HepG2 (cell line): ENCODE results near the gene CNTN4. TPM values are rescaled to one million over a fixed set of nuclear protein-coding genes. Genes with fewer than 3 reads are reported as not detected.

Source experiments
- ATAC-seq: fragments of 200-7000 bp; cut with Tn5 transposase; 3 replicates; pipeline ENCODE4 v1.9.1; 2020; ENCODE audit warnings: mild to moderate bottlenecking, moderate library complexity
- BruUV-seq: library from RNA; stranded (reverse); fragments of 400-500 nt; replicated peaks from 2 replicates; lab custom pipeline; 2021; lab: Mats Ljungman, UMichigan
- CTCF ChIA-PET: fragments of 300-600 bp; formaldehyde crosslinking; extraction: SDS; loops from one replicate; lab custom pipeline; 2021; ENCODE audit warnings: low total read pairs, inconsistent platforms, low intra/inter-chr PET ratio; lab: Yijun Ruan, JAX
- POLR2A ChIA-PET: fragments of 350-600 bp; sonication (Branson Sonifier 250); formaldehyde crosslinking; loops from one replicate; lab custom pipeline; 2020; ENCODE audit warnings: antibody characterized with exemption, inconsistent platforms; lab: Yijun Ruan, JAX
- DNase-seq: peaks from one replicate; pipeline ENCODE4 v3.0.0-alpha.2; 2015; ENCODE audit warnings: low spot score
- FAIRE-seq: peaks from 3 replicates; lab custom pipeline; 2011; peaks lifted over from hg19 to GRCh38; lab: Jason Lieb, UNC
- H2AFZ ChIP-seq: one replicate; pipeline ENCODE4 v1.6.1; 2011; ENCODE audit warnings: low read length, inconsistent platforms
- H3K27ac ChIP-seq: fragments of 300-600 bp; 3 replicates; pipeline ENCODE4 v1.8.0; 2011; ENCODE audit warnings: mixed run types, mild to moderate bottlenecking, mixed read lengths, low read length, inconsistent platforms; ENCODE audit not compliant: insufficient read depth; ENCODE audit errors: extremely low read length
- H3K27me3 ChIP-seq, 2 experiments: fragments of 200-600 bp in 1 of 2; 2 replicates in 1 of 2; 3 replicates in 1 of 2; pipeline versions ENCODE4 v1.6.0 to v1.8.0; 2011; ENCODE audit warnings: low read length in 2 of 2, mild to moderate bottlenecking in 2 of 2, moderate library complexity in 2 of 2, inconsistent platforms in 1 of 2; ENCODE audit not compliant: insufficient read depth in 2 of 2, control insufficient read depth in 1 of 2
- H3K36me3 ChIP-seq, 2 experiments: fragments of 200-600 bp in 1 of 2; replicated peaks in 1 of 2; 2 replicates in 1 of 2; 3 replicates in 1 of 2; pipeline versions ENCODE4 v1.5.1 to v1.8.0; 2011; ENCODE audit warnings: low read length in 2 of 2, inconsistent platforms in 1 of 2; ENCODE audit not compliant: insufficient read depth in 2 of 2, control insufficient read depth in 1 of 2
- H3K4me1 ChIP-seq: 2 replicates; pipeline ENCODE4 v1.5.1; 2012; ENCODE audit warnings: low read length, inconsistent platforms; ENCODE audit not compliant: insufficient read depth
- H3K4me2 ChIP-seq: 2 replicates; pipeline ENCODE4 v1.6.0; 2011; ENCODE audit warnings: low read depth, low read length, inconsistent platforms
- H3K4me3 ChIP-seq, 3 experiments: fragments of 200-600 bp in 1 of 3; sonication (generic), shearing (Covaris generic) in 1 of 3; replicated peaks in 1 of 3; 2 replicates each; pipeline ENCODE4 v1.5.1; 2011 to 2016; ENCODE audit warnings: low read length in 3 of 3, inconsistent platforms in 2 of 3, low read depth in 2 of 3, mild to moderate bottlenecking in 2 of 3, control low read depth in 1 of 3, mixed read lengths in 1 of 3; ENCODE audit not compliant: insufficient read depth in 1 of 3
- H3K79me2 ChIP-seq: one replicate; pipeline ENCODE4 v1.6.1; 2011; ENCODE audit warnings: low read length, inconsistent platforms; ENCODE audit not compliant: insufficient read depth
- H3K9ac ChIP-seq: 2 replicates; pipeline ENCODE4 v1.6.0; 2011; ENCODE audit warnings: mild to moderate bottlenecking, low read depth, low read length, inconsistent platforms; ENCODE audit not compliant: insufficient read depth
- H3K9me3 ChIP-seq: 2 replicates; pipeline ENCODE4 v1.5.1; 2012; ENCODE audit warnings: mild to moderate bottlenecking, low read length
- H4K20me1 ChIP-seq: 2 replicates; pipeline ENCODE4 v1.6.0; 2011; ENCODE audit warnings: inconsistent platforms, mild to moderate bottlenecking, low read length, moderate library complexity; ENCODE audit not compliant: insufficient read depth
- EHMT2 ChIP-seq: fragments of 200-600 bp; sonication (generic); IDR thresholded peaks from 2 replicates; pipeline ENCODE4 v1.7.0; 2017; ENCODE audit warnings: antibody characterized with exemption, low read depth, low read length, borderline replicate concordance
- MYNN ChIP-seq: sonication (generic); formaldehyde crosslinking; IDR thresholded peaks from 2 replicates; pipeline ENCODE4 v1.4.0; 2020; ENCODE audit warnings: mild to moderate bottlenecking, low read depth, missing genetic modification reagents
- RORA ChIP-seq: sonication (generic); formaldehyde crosslinking; IDR thresholded peaks from 2 replicates; pipeline ENCODE4 v1.5.0; 2020; ENCODE audit warnings: mild to moderate bottlenecking, missing genetic modification reagents, moderate library complexity
- ZBTB40 ChIP-seq, 2 experiments: fragments of 450-650 bp in 1 of 2; sonication (generic) in 1 of 2; formaldehyde crosslinking in 1 of 2; IDR thresholded peaks; 2 replicates each; pipeline versions ENCODE4 v1.6.1 to v1.8.0; 2016 to 2022; ENCODE audit warnings: antibody characterized with exemption in 1 of 2, mild to moderate bottlenecking in 1 of 2, missing genetic modification reagents in 1 of 2
- ZBTB46 ChIP-seq: sonication (generic); formaldehyde crosslinking; IDR thresholded peaks from 2 replicates; pipeline ENCODE4 v1.4.0; 2020; ENCODE audit warnings: mild to moderate bottlenecking, missing genetic modification reagents, borderline replicate concordance
- ZNF24 ChIP-seq: fragments of 450-650 bp; IDR thresholded peaks from 2 replicates; pipeline ENCODE4 v1.6.1; 2017; ENCODE audit warnings: antibody characterized with exemption, mild to moderate bottlenecking
- ZNF430 ChIP-seq: sonication (generic); formaldehyde crosslinking; IDR thresholded peaks from 2 replicates; pipeline ENCODE4 v1.9.0; 2021; ENCODE audit warnings: mild to moderate bottlenecking, missing genetic modification reagents
- ZNF850 ChIP-seq: sonication (generic); formaldehyde crosslinking; conservative IDR thresholded peaks from 2 replicates; pipeline ENCODE4 v1.9.0; 2021; ENCODE audit warnings: mild to moderate bottlenecking, missing genetic modification reagents
- WGBS: methylation state at CpG from one replicate; pipeline ENCODE4 v1.1.6; 2017; ENCODE audit warnings: low lambda C conversion rate; 5-methylcytosine and 5-hydroxymethylcytosine counted together
- in situ Hi-C: cut with HindIII; loops from 2 replicates; pipeline ENCODE4 v1.10.0; 2017; ENCODE audit warnings: low pct_unique_long_range_greater_than_20kb; ENCODE audit not compliant: extremely low pct_ligation_motif_present
- intact Hi-C: fragments of 100-400 bp; cut with micrococcal nuclease; formaldehyde crosslinking; loops from one replicate; pipeline ENCODE4 v1.10.0; 2022; ENCODE audit not compliant: unreplicated experiment
- polyA plus RNA-seq, 8 experiments: library from polyadenylated mRNA; depleted of rRNA in 3 of 8; stranded (reverse) in 7 of 8; unstranded in 1 of 8; fragments of >200 nt; fragmentation: Illumina TruSeq in 4 of 8; extraction: Trizol in 4 of 8; gene quantifications; 2 replicates each; pipeline versions ENCODE4 v1.2.1 to v1.2.3, GENCODE V29; 2011 to 2016; ENCODE audit warnings: low read depth in 4 of 8, missing spikeins in 1 of 8, mixed read lengths in 1 of 8; ENCODE audit not compliant: insufficient read depth in 1 of 8
- total RNA-seq, 5 experiments: library from RNA; depleted of rRNA; stranded (reverse); fragments of >200 nt; fragmentation: Illumina TruSeq; extraction: Trizol; gene quantifications; 2 replicates each; pipeline ENCODE4 v1.2.3, GENCODE V29; 2016; ENCODE audit warnings: low read depth in 1 of 5

CNTN4 gene
- total and polyA plus RNA-seq, 2 of the 13 experiments (the other 11 are each of a cell fraction or from before 2014, with no cell fraction given): 0.01 to 0.13 TPM

- no TSS peak for BruUV-seq
- H3K9me3 ChIP-seq: no peaks in the 10 kb centered on the region
- ChIA-PET POLR2A (no interaction called here), CTCF (no interaction called here)
- FAIRE-seq: no peak
- H3K4me2 ChIP-seq: no peak overlapping the region
- H3K36me3 ChIP-seq: no peaks in the 10 kb centered on the region
- H3K27ac ChIP-seq: no peak overlapping the region
- no peak overlapping the region for H3K9ac ChIP-seq
- DNase-seq: no peak
- ATAC-seq: no peak
- H2AFZ ChIP-seq: no peak overlapping the region
- in situ Hi-C loops (no loop called here), intact Hi-C loops (no loop called here)
- no peaks in the 10 kb centered on the region for H3K79me2 ChIP-seq
- WGBS: 4% methylated on average over 4 of the region's 4 CpGs
- no peaks in the 10 kb centered on the region for H3K4me1 ChIP-seq
- no peak overlapping the region for H3K4me3 ChIP-seq
- H3K27me3 ChIP-seq: no peaks in the 10 kb centered on the region
- H4K20me1 ChIP-seq: no peaks in the 10 kb centered on the region
- TF ChIP-seq RORA (no peak), ZNF430 (CRISPR knock-in tag) (no peak), MYNN (no peak), ZNF850 (CRISPR knock-in tag) (no peak), EHMT2 (no peak), ZNF24 (no peak), ZBTB46 (no peak), ZBTB40 (IDR thresholded peaks at IDR 0.05) (no peak), ZBTB40 (CRISPR knock-in tag; IDR thresholded peaks at IDR 0.05) (no peak)
Measured at GRCh38 chr3:2897821-2898220, 799.2 kb downstream of the CNTN4 start.
